Transverse colon (tissue), 4 donors: Measurements from ENCODE around the gene ADGRF4. TPM values are rescaled to one million over a fixed set of nuclear protein-coding genes. Genes with fewer than 3 reads are reported as not detected.

Experiments used
- DNase-seq: peaks from one replicate; pipeline ENCODE4 v3.0.0-alpha.2; 2019
- H3K27ac ChIP-seq, 4 donors: fragments of 200-600 bp; sonication (generic); 2 replicates each; pipeline ENCODE4 v1.5.1; 2016 to 2018; ENCODE audit warnings: inconsistent platforms in 4 of 4
- H3K27me3 ChIP-seq: fragments of 200-600 bp; sonication (generic); 2 replicates; pipeline ENCODE4 v1.5.1; 2017; ENCODE audit warnings: inconsistent platforms
- H3K36me3 ChIP-seq, 4 donors: fragments of 200-600 bp; sonication (generic); 2 replicates each; pipeline ENCODE4 v1.5.1; 2017 to 2019; ENCODE audit warnings: inconsistent platforms in 4 of 4
- H3K4me1 ChIP-seq, 4 donors: fragments of 200-600 bp; sonication (generic); 2 replicates each; pipeline ENCODE4 v1.5.1; 2017 to 2020; ENCODE audit warnings: inconsistent platforms in 4 of 4
- H3K4me3 ChIP-seq, 4 donors: fragments of 200-600 bp; sonication (generic); 1 replicate in 1 of 4; 2 replicates in 3 of 4; pipeline versions ENCODE4 v1.5.1 to v1.6.1; 2017 to 2019; ENCODE audit warnings: inconsistent platforms in 4 of 4
- H3K9me3 ChIP-seq, 2 donors: fragments of 200-600 bp; sonication (generic); 2 replicates each; pipeline ENCODE4 v1.5.1; 2017 to 2019; ENCODE audit warnings: inconsistent platforms in 2 of 2
- EP300 ChIP-seq: sonication (generic); formaldehyde crosslinking; IDR thresholded peaks from one replicate; pipeline ENCODE4 v1.6.1; 2017; ENCODE audit warnings: antibody characterized with exemption, low read depth
- POLR2A ChIP-seq: fragments of 450-650 bp; IDR thresholded peaks from one replicate; pipeline ENCODE4 v1.6.1; 2016; ENCODE audit warnings: antibody characterized with exemption, mild to moderate bottlenecking, moderate library complexity
- POLR2AphosphoS5 ChIP-seq, 3 donors: sonication (generic); formaldehyde crosslinking; IDR thresholded peaks; one replicate each; pipeline ENCODE4 v1.6.1; 2016; ENCODE audit warnings: antibody characterized with exemption in 3 of 3
- WGBS, 2 donors: methylation state at CpG; one replicate each; pipeline ENCODE4 v1.1.5; 2018; ENCODE audit warnings: low coverage in 1 of 2; 5-methylcytosine and 5-hydroxymethylcytosine counted together
- in situ Hi-C, 4 donors: fragments of 200-750 bp; cut with MboI; loops; one replicate each; pipeline versions ENCODE4 v1.15.0 to v1.15.1; 2017; ENCODE audit warnings: low sequenced_read_pairs in 3 of 4, low pct_ligation_motif_present in 1 of 4, low pct_unique_long_range_greater_than_20kb in 1 of 4
- intact Hi-C: fragments of 100-400 bp; cut with DNase I; formaldehyde crosslinking; loops from one replicate; pipeline ENCODE4 v1.15.1; 2023; ENCODE audit warnings: low total_unique reads
- total RNA-seq, 4 donors: library from RNA; depleted of rRNA; stranded (reverse); fragments of >200 nt; gene quantifications; one replicate each; pipeline ENCODE4 v1.1.0, GENCODE V29; 2016
- TF ChIP-seq, protein P1 (sequence below), 5 experiments: fragments of 200-600 bp in 3 of 5; fragments of 450-650 bp in 2 of 5; sonication (generic) in 3 of 5; IDR thresholded peaks; 1 replicate in 2 of 5; 2 replicates in 3 of 5; pipeline ENCODE4 v1.5.1; 2016 to 2017; ENCODE audit warnings: antibody characterized with exemption in 5 of 5, inconsistent platforms in 3 of 5, mild to moderate bottlenecking in 2 of 5, moderate library complexity in 1 of 5

The ADGRF4 gene
- total RNA-seq, 4 donors from 2014 or later = 2.0 to 3.5 (median 3.0) TPM; not detected in 1

DNA sequence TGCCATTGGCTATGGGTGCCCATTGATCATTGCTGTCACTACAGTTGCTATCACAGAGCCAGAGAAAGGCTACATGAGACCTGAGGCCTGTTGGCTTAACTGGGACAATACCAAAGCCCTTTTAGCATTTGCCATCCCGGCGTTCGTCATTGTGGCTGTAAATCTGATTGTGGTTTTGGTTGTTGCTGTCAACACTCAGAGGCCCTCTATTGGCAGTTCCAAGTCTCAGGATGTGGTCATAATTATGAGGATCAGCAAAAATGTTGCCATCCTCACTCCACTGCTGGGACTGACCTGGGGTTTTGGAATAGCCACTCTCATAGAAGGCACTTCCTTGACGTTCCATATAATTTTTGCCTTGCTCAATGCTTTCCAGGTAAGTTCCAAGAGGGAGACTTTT, 16.4 kb downstream of the ADGRF4 start:
- H3K9me3 ChIP-seq = no peaks in the 10 kb centered on the region
- in situ Hi-C loops = no loop called here
- WGBS, 2 donors = 83% methylated on average over 4 of the region's 4 CpGs; no CpG with 5 or more reads in 1 of the 2 donors

DNA sequence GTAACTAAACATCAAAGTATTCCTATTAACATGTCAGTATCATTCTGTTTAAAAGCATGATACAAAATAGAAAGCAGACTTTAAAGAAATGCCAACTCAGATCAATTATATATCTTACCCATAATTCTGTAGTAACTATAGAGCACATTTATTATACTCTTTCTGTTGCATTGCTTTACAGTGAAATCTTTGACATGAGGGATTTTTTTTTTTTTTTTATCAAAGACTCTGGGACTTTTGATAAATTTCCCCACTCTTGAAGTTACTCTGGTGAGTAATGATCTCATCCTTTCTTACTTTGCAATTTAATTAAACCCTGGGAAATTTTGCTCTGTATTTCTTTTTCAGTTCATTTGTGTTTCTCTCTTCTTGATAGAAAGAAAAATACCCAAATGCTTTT, 17.4 kb downstream of the ADGRF4 start:
- H3K4me3 ChIP-seq = no peak overlapping the region
- TF ChIP-seq EP300 (no peak), POLR2A (no peak), POLR2AphosphoS5 (IDR thresholded peaks at IDR 0.05) (no peak)
- TF ChIP-seq, protein P1, sequence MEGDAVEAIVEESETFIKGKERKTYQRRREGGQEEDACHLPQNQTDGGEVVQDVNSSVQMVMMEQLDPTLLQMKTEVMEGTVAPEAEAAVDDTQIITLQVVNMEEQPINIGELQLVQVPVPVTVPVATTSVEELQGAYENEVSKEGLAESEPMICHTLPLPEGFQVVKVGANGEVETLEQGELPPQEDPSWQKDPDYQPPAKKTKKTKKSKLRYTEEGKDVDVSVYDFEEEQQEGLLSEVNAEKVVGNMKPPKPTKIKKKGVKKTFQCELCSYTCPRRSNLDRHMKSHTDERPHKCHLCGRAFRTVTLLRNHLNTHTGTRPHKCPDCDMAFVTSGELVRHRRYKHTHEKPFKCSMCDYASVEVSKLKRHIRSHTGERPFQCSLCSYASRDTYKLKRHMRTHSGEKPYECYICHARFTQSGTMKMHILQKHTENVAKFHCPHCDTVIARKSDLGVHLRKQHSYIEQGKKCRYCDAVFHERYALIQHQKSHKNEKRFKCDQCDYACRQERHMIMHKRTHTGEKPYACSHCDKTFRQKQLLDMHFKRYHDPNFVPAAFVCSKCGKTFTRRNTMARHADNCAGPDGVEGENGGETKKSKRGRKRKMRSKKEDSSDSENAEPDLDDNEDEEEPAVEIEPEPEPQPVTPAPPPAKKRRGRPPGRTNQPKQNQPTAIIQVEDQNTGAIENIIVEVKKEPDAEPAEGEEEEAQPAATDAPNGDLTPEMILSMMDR (IDR thresholded peaks at IDR 0.05) = no peak
- no peaks in the 10 kb centered on the region for H3K36me3 ChIP-seq
- no peaks in the 10 kb centered on the region for H3K4me1 ChIP-seq
- no peaks in the 10 kb centered on the region for H3K9me3 ChIP-seq
- in situ Hi-C loops (no loop called here), intact Hi-C loops (no loop called here)
- no peak overlapping the region for H3K27ac ChIP-seq
- DNase-seq = no peak
- H3K27me3 ChIP-seq = no peaks in the 10 kb centered on the region

More for the DNA sequence above, 16.4 kb downstream of the ADGRF4 start:
- Histone ChIP-seq H3K27ac (no peak overlapping the region), H3K27me3 (no peaks in the 10 kb centered on the region), H3K4me1 (no peaks in the 10 kb centered on the region), H3K4me3 (no peak overlapping the region), H3K36me3 (no peaks in the 10 kb centered on the region)
- no peak for TF ChIP-seq POLR2A
- no peak for TF ChIP-seq POLR2AphosphoS5 (IDR thresholded peaks at IDR 0.05)
- no peak for TF ChIP-seq EP300
- TF ChIP-seq, protein P1 (IDR thresholded peaks at IDR 0.05) = no peak
- intact Hi-C loops = no loop called here
- DNase-seq = no peak

DNA sequence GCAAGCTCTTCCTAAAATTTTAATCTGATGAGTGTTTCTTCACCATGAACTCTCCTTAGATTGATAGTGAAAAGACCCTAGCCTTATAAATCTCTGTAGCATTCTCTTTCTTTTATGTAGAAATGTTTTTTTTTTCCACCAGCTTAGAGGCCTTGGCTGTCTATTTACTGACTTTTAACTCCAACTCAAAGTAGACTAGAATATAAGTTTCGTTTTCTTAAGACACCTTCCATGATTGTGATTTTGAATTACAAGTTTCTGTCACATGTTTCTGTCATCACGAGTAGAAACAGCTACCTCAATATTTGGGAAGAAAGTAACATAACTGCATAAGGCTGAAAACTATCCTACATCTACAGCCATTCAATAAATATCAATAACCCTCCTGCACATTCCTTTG, 17.8 kb downstream of the ADGRF4 start:
- TF ChIP-seq POLR2A = no peak
- TF ChIP-seq, protein P1 (IDR thresholded peaks at IDR 0.05) = no peak
- TF ChIP-seq EP300 = no peak
- no peak for TF ChIP-seq POLR2AphosphoS5 (IDR thresholded peaks at IDR 0.05)
- Histone ChIP-seq H3K4me3 (no peak overlapping the region), H3K27me3 (no peaks in the 10 kb centered on the region), H3K27ac (no peak overlapping the region), H3K36me3 (no peaks in the 10 kb centered on the region), H3K9me3 (no peaks in the 10 kb centered on the region), H3K4me1 (no peaks in the 10 kb centered on the region)
- no peak for DNase-seq
- WGBS, 2 donors = 49% methylated on average over 2 of the region's 2 CpGs
- intact Hi-C loops = no loop called here
- in situ Hi-C loops = no loop called here

DNA sequence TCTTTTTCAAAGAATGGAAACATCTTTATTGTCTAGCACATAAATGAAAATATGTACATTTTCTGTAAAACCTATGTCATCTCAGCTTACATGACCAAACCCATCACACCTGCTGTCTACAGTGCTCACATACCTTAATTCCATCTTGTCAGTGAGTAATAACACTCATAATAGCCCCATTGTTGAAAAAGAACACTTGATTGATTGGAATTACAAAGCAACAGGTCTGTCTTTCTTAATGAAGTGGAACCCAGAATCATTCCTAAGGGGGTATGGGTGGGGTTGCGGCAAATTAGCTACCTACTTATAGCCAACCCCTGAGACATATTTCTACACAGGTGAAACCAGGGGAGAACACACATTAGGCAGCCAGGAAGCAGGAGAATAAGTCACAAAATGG, 20.2 kb downstream of the ADGRF4 start:
- Histone ChIP-seq H3K4me1 (no peaks in the 10 kb centered on the region), H3K27me3 (no peaks in the 10 kb centered on the region), H3K4me3 (no peak overlapping the region), H3K9me3 (no peaks in the 10 kb centered on the region), H3K36me3 (no peaks in the 10 kb centered on the region), H3K27ac (no peak overlapping the region)
- WGBS, 2 donors = 0% methylated on average over 1 of the region's 1 CpG; no CpG with 5 or more reads in 1 of the 2 donors
- intact Hi-C loops = no loop called here
- no peak for DNase-seq
- TF ChIP-seq POLR2A = no peak
- no peak for TF ChIP-seq POLR2AphosphoS5 (IDR thresholded peaks at IDR 0.05)
- TF ChIP-seq, protein P1 (IDR thresholded peaks at IDR 0.05) = no peak
- TF ChIP-seq EP300 = no peak
- in situ Hi-C loops = no loop called here
